H9 (cell line): ENCODE measurements around the gene UHRF1. TPM values are rescaled to one million over a fixed set of nuclear protein-coding genes. Genes with fewer than 3 reads are reported as not detected.
A peak's percentile ranks its signal among the peaks of the same experiment; 100 is the strongest.

Experiments used
- DNase-seq: peaks from one replicate; pipeline ENCODE4 v3.0.0-alpha.2; 2017
- H2AFZ ChIP-seq: one replicate; pipeline ENCODE4 v1.6.1; 2013; ENCODE audit warnings: mild to moderate bottlenecking, low read length, control low read depth, moderate library complexity
- H2AK5ac ChIP-seq: 2 replicates; pipeline ENCODE4 v1.6.1; 2013; ENCODE audit warnings: low read length, control low read depth, mixed read lengths; ENCODE audit not compliant: insufficient read length
- H2BK120ac ChIP-seq: one replicate; pipeline ENCODE4 v1.6.1; 2013; ENCODE audit warnings: low read depth, mild to moderate bottlenecking, low read length, control low read depth, inconsistent platforms; ENCODE audit not compliant: poor library complexity, severe bottlenecking
- H2BK12ac ChIP-seq: 2 replicates; pipeline ENCODE4 v1.6.1; 2013; ENCODE audit warnings: low read length, control low read depth, mixed read lengths, low read depth; ENCODE audit not compliant: insufficient read length
- H2BK15ac ChIP-seq: 2 replicates; pipeline ENCODE4 v1.6.1; 2013; ENCODE audit warnings: low read depth, low read length, control low read depth
- H2BK20ac ChIP-seq: one replicate; pipeline ENCODE4 v1.6.1; 2013; ENCODE audit warnings: low read depth, mild to moderate bottlenecking, low read length, control low read depth, inconsistent platforms; ENCODE audit not compliant: poor library complexity, severe bottlenecking
- H2BK5ac ChIP-seq: 2 replicates; pipeline ENCODE4 v1.6.1; 2013; ENCODE audit warnings: low read length, control low read depth, mixed read lengths; ENCODE audit not compliant: insufficient read length
- H3K14ac ChIP-seq: 2 replicates; pipeline ENCODE4 v1.6.1; 2013; ENCODE audit warnings: low read length, control low read depth; ENCODE audit not compliant: insufficient read depth
- H3K18ac ChIP-seq: 2 replicates; pipeline ENCODE4 v1.6.1; 2013; ENCODE audit warnings: low read depth, mild to moderate bottlenecking, mixed read lengths, low read length, control low read depth; ENCODE audit not compliant: insufficient read length
- H3K23ac ChIP-seq: 2 replicates; pipeline ENCODE4 v1.6.1; 2013; ENCODE audit warnings: low read length, control low read depth, mixed read lengths, low read depth; ENCODE audit not compliant: insufficient read length
- H3K23me2 ChIP-seq: 2 replicates; pipeline ENCODE4 v1.6.1; 2013; ENCODE audit warnings: low read depth, mild to moderate bottlenecking, mixed read lengths, low read length, control low read depth; ENCODE audit not compliant: insufficient read length, poor library complexity, severe bottlenecking
- H3K27ac ChIP-seq: 2 replicates; pipeline ENCODE4 v1.5.1; 2013; ENCODE audit warnings: low read length, control low read depth, mixed read lengths, low read depth; ENCODE audit not compliant: insufficient read length
- H3K27me3 ChIP-seq: 2 replicates; pipeline ENCODE4 v1.6.1; 2013; ENCODE audit warnings: low read length, control low read depth, inconsistent platforms; ENCODE audit not compliant: insufficient read depth
- H3K4ac ChIP-seq: 2 replicates; pipeline ENCODE4 v1.6.1; 2013; ENCODE audit warnings: low read depth, mild to moderate bottlenecking, control low read depth, inconsistent platforms, low read length, moderate library complexity
- H3K4me1 ChIP-seq: 2 replicates; pipeline ENCODE4 v1.6.1; 2013; ENCODE audit warnings: low read length, control low read depth, inconsistent platforms; ENCODE audit not compliant: insufficient read depth
- H3K4me2 ChIP-seq: 2 replicates; pipeline ENCODE4 v1.6.1; 2013; ENCODE audit warnings: low read length, control low read depth, mixed read lengths; ENCODE audit not compliant: insufficient read length, insufficient read depth
- H3K56ac ChIP-seq: 2 replicates; pipeline ENCODE4 v1.6.1; 2013; ENCODE audit warnings: low read depth, mild to moderate bottlenecking, mixed read lengths, low read length, control low read depth; ENCODE audit not compliant: insufficient read length
- H3K79me1 ChIP-seq: 2 replicates; pipeline ENCODE4 v1.6.1; 2013; ENCODE audit warnings: low read depth, mild to moderate bottlenecking, moderate library complexity, low read length, control low read depth, inconsistent platforms; ENCODE audit not compliant: insufficient read depth, poor library complexity, severe bottlenecking
- H3K79me2 ChIP-seq: 2 replicates; pipeline ENCODE4 v1.6.1; 2013; ENCODE audit warnings: low read length, control low read depth, inconsistent platforms; ENCODE audit not compliant: insufficient read depth
- H3K9ac ChIP-seq: 2 replicates; pipeline ENCODE4 v1.6.1; 2013; ENCODE audit warnings: low read length, control low read depth, mixed read lengths; ENCODE audit not compliant: insufficient read length; ENCODE audit errors: extremely low read depth
- H3K9me3 ChIP-seq: one replicate; pipeline ENCODE4 v1.6.1; 2013; ENCODE audit warnings: low read depth, low read length, inconsistent platforms; ENCODE audit not compliant: control insufficient read depth
- H3T11ph ChIP-seq: one replicate; pipeline ENCODE4 v1.6.1; 2013; ENCODE audit warnings: mild to moderate bottlenecking, low read length, control low read depth, inconsistent platforms
- H4K20me1 ChIP-seq: one replicate; pipeline ENCODE4 v1.6.1; 2013; ENCODE audit not compliant: control insufficient read depth, insufficient read length, insufficient read depth
- H4K5ac ChIP-seq: 2 replicates; pipeline ENCODE4 v1.6.1; 2013; ENCODE audit warnings: low read depth, mild to moderate bottlenecking, mixed read lengths, low read length, control low read depth; ENCODE audit not compliant: insufficient read length
- H4K8ac ChIP-seq: replicated peaks from 2 replicates; pipeline ENCODE4 v1.6.1; 2013; ENCODE audit warnings: low read length, control low read depth, mixed read lengths, low read depth; ENCODE audit not compliant: insufficient read length
- H4K91ac ChIP-seq: 2 replicates; pipeline ENCODE4 v1.6.1; 2013; ENCODE audit warnings: low read depth, mild to moderate bottlenecking, moderate library complexity, mixed read lengths, low read length, control low read depth; ENCODE audit not compliant: insufficient read length
- H3K27ac Mint-ChIP-seq, 3 experiments: 2 replicates in 2 of 3; 3 replicates in 1 of 3; pipeline ENCODE4 v1.8.0; 2020 to 2021; ENCODE audit warnings: mixed read lengths in 3 of 3, mild to moderate bottlenecking in 1 of 3, moderate library complexity in 1 of 3
- H3K27me3 Mint-ChIP-seq: 2 replicates; pipeline ENCODE4 v1.8.0; 2021; ENCODE audit warnings: low read depth, mild to moderate bottlenecking, moderate library complexity, mixed read lengths
- H3K36me3 Mint-ChIP-seq, 3 experiments: 2 replicates in 2 of 3; 3 replicates in 1 of 3; pipeline ENCODE4 v1.8.0; 2020 to 2021; ENCODE audit warnings: low read depth in 3 of 3, mixed read lengths in 3 of 3; ENCODE audit not compliant: insufficient read depth in 1 of 3
- H3K4me1 Mint-ChIP-seq, 2 experiments: 2 replicates each; pipeline ENCODE4 v1.8.0; 2020; ENCODE audit warnings: mixed read lengths in 2 of 2
- H3K4me3 Mint-ChIP-seq, 2 experiments: 2 replicates in 1 of 2; 3 replicates in 1 of 2; pipeline ENCODE4 v1.8.0; 2020 to 2021; ENCODE audit warnings: mild to moderate bottlenecking in 2 of 2, mixed read lengths in 2 of 2, moderate library complexity in 1 of 2
- H3K9me3 Mint-ChIP-seq, 2 experiments: 2 replicates in 1 of 2; 3 replicates in 1 of 2; pipeline ENCODE4 v1.8.0; 2020; ENCODE audit warnings: mild to moderate bottlenecking in 2 of 2, mixed read lengths in 2 of 2, moderate library complexity in 1 of 2
- CTCF ChIP-seq: fragments of 200-600 bp; sonication (generic); conservative IDR thresholded peaks from 3 replicates; pipeline ENCODE4 v1.8.0; 2021; ENCODE audit warnings: antibody characterized with exemption, mild to moderate bottlenecking
- WGBS: extraction: QIAGEN DNeasy Blood & Tissue Kit; methylation state at CpG from one replicate; pipeline ENCODE4 v1.1.7; 2013; ENCODE audit warnings: missing lambda C conversion rate, low lambda C conversion rate, mixed read lengths; ENCODE audit not compliant: insufficient read length; ENCODE audit errors: extremely low coverage; 5-methylcytosine and 5-hydroxymethylcytosine counted together
- total RNA-seq: library from RNA; stranded (reverse); gene quantifications from 2 replicates; pipeline ENCODE4 v1.2.1, GENCODE V29; 2021

The UHRF1 gene
- total RNA-seq, 1 experiment from 2014 or later = 106 TPM

- Mint-ChIP-seq H3K27me3 (no peaks in the 10 kb centered on the region; the same call in 1 of the 2 replicates), H3K9me3 (no peaks in the 10 kb centered on the region), H3K27ac (peak overlapping the region in 1 of 3 experiments; percentile 78; a peak in 2 of 7 replicates), H3K4me3 (no peak overlapping the region; a peak in 1 of 5 replicates), H3K4me1 (peaks cover 49 to 61% of the 10 kb centered on the region in 2 experiments), H3K36me3 (no peaks in the 10 kb centered on the region; a peak in 1 of 7 replicates)
- H2AFZ ChIP-seq = no peak overlapping the region
- peaks cover 7% of the 10 kb centered on the region; the same call in 1 of the 2 replicates for H3K79me2 ChIP-seq
- H3K14ac ChIP-seq = no peak overlapping the region
- H3K4ac ChIP-seq = no peak overlapping the region
- H3K4me1 ChIP-seq = peaks cover 2% of the 10 kb centered on the region; the same call in 1 of the 2 replicates
- no peak overlapping the region for H4K8ac ChIP-seq
- no peak overlapping the region for H2BK12ac ChIP-seq
- H3K23me2 ChIP-seq = no peaks in the 10 kb centered on the region
- H3K23ac ChIP-seq = no peak overlapping the region
- H3K56ac ChIP-seq = no peak overlapping the region
- no peak overlapping the region for H3K18ac ChIP-seq
- H2BK120ac ChIP-seq = no peak overlapping the region
- H2BK20ac ChIP-seq = no peak overlapping the region
- no peak for TF ChIP-seq CTCF
- H3T11ph ChIP-seq = no peak overlapping the region
- H3K9me3 ChIP-seq = no peaks in the 10 kb centered on the region
- no peak overlapping the region for H2AK5ac ChIP-seq
- H3K27me3 ChIP-seq = no peaks in the 10 kb centered on the region
- H2BK15ac ChIP-seq = no peak overlapping the region
- no peak overlapping the region for H3K9ac ChIP-seq
- no CpG with 5 or more reads among the region's 7 CpGs for WGBS
- H4K20me1 ChIP-seq = no peaks in the 10 kb centered on the region
- no peak overlapping the region for H3K4me2 ChIP-seq
- no peak overlapping the region for H3K27ac ChIP-seq
- DNase-seq = no peak
- H2BK5ac ChIP-seq = no peak overlapping the region
- no peak overlapping the region for H4K5ac ChIP-seq
- no peak overlapping the region for H4K91ac ChIP-seq
- H3K79me1 ChIP-seq = peaks cover 6% of the 10 kb centered on the region
Measured at GRCh38 chr19:4984106-4984380, 74.7 kb downstream of the UHRF1 start.
